ENCODE measurements around the gene CCHCR1. TPM values are rescaled to one million over a fixed set of nuclear protein-coding genes. Genes with fewer than 3 reads are reported as not detected.

The CCHCR1 gene
- total and polyA plus RNA-seq, 9 of the 15 experiments (the other 6 are each of a cell fraction or from before 2014, with no cell fraction given), result 1.2 to 47.3 (median 32.0) TPM

- peak; percentile 77 for TF ChIP-seq HMBOX1 (IDR thresholded peaks at IDR 0.05)
- no peak for TF ChIP-seq GABPB2 (CRISPR knock-in tag; conservative IDR thresholded peaks at IDR 0.05)
- no peak for TF ChIP-seq FOXJ3 (CRISPR knock-in tag; IDR thresholded peaks at IDR 0.05)
- peak; percentile 21 for TF ChIP-seq PHF20 (IDR thresholded peaks at IDR 0.05; ENCODE audit: partially characterized antibody)
- TF ChIP-seq ATF7 (IDR thresholded peaks at IDR 0.05), result peak; percentile 77
- TF ChIP-seq ZNF699 (CRISPR knock-in tag; IDR thresholded peaks at IDR 0.05; ENCODE audit: insufficient replicate concordance), result no peak
- no peak for TF ChIP-seq ATF1 (CRISPR knock-in tag; IDR thresholded peaks at IDR 0.05)
- TF ChIP-seq ATF1 (tag; IDR thresholded peaks at IDR 0.05), result peak; percentile 78
- TF ChIP-seq LARP7 (IDR thresholded peaks at IDR 0.05), result no peak
- peak; percentile 74 for TF ChIP-seq ZNF143 (CRISPR knock-in tag; IDR thresholded peaks at IDR 0.05)
- TF ChIP-seq NR2C1 (IDR thresholded peaks at IDR 0.05), result no peak
- TF ChIP-seq NR2C1 (tag; IDR thresholded peaks at IDR 0.05), result peak; percentile 15; the same call in 1 of the 2 replicates
- peak; percentile 91 for TF ChIP-seq POLR2H (tag; IDR thresholded peaks at IDR 0.05; ENCODE audit: low read depth)
- TF ChIP-seq HDAC1 (IDR thresholded peaks at IDR 0.05), result peak in 1 of 2 experiments; percentile 70; a peak in 2 of 4 replicates
- no peak for TF ChIP-seq GTF3C2 (IDR thresholded peaks at IDR 0.05; ENCODE audit: borderline replicate concordance, extremely low read depth, insufficient read length)
- no peak for TF ChIP-seq HNRNPH1 (optimal IDR thresholded peaks at IDR 0.05; ENCODE audit: low read depth, low read length)
- TF ChIP-seq PHF21A (IDR thresholded peaks at IDR 0.05; ENCODE audit: borderline replicate concordance, low read depth), result peak; percentile 59; the same call in 1 of the 2 replicates
- TF ChIP-seq L3MBTL2 (IDR thresholded peaks at IDR 0.05), result peak; percentile 47; the same call in 1 of the 2 replicates
- TF ChIP-seq ELF4 (CRISPR knock-in tag; IDR thresholded peaks at IDR 0.05), result 0 out of 2 replicates have a peak, but pooled peaks have one; percentile 34
- peak; percentile 31; the same call in 1 of the 2 replicates for TF ChIP-seq ZSCAN32 (CRISPR knock-in tag; IDR thresholded peaks at IDR 0.05)
- peak; percentile 88 for TF ChIP-seq EP400 (IDR thresholded peaks at IDR 0.05)
- no peak for TF ChIP-seq ZNF77 (CRISPR knock-in tag; IDR thresholded peaks at IDR 0.05)
- TF ChIP-seq ZNF740 (CRISPR knock-in tag; IDR thresholded peaks at IDR 0.05), result peak; percentile 41; the same call in 1 of the 2 replicates
- TF ChIP-seq ZNF740 (tag; IDR thresholded peaks at IDR 0.05), result no peak
- TF ChIP-seq NFE2 (IDR thresholded peaks at IDR 0.05; ENCODE audit: low read depth), result peak; percentile 66
- no peak for TF ChIP-seq FOXJ2 (tag; IDR thresholded peaks at IDR 0.05)
- TF ChIP-seq ADNP (tag; IDR thresholded peaks at IDR 0.05), result 0 out of 2 replicates have a peak, but pooled peaks have one; percentile 11
Measured at GRCh38 chr6:31197559-31198305, 40.1 kb upstream of the CCHCR1 start (continued).
